Mesenchymal stem cell (in vitro differentiated cells and primary cell): ENCODE results near the gene ZNF503. TPM values are rescaled to one million over a fixed set of nuclear protein-coding genes. Genes with fewer than 3 reads are reported as not detected.
A peak's percentile ranks its signal among the peaks of the same experiment; 100 is the strongest.

Experiments used
- DNase-seq: peaks from one replicate; pipeline ENCODE4 v3.0.0-alpha.2; 2013
- H2AFZ ChIP-seq: one replicate; pipeline ENCODE4 v1.6.1; 2013; ENCODE audit warnings: low read depth, mild to moderate bottlenecking, control low read depth, inconsistent platforms, low read length, moderate library complexity
- H2AK5ac ChIP-seq: 2 replicates; pipeline ENCODE4 v1.6.1; 2013; ENCODE audit warnings: low read length, moderate library complexity, mild to moderate bottlenecking, inconsistent platforms; ENCODE audit not compliant: severe bottlenecking
- H2BK120ac ChIP-seq: one replicate; pipeline ENCODE4 v1.6.1; 2013; ENCODE audit warnings: low read depth, mild to moderate bottlenecking, inconsistent platforms, low read length, moderate library complexity
- H2BK12ac ChIP-seq, 2 experiments: one replicate each; pipeline ENCODE4 v1.6.1; 2013; ENCODE audit warnings: inconsistent platforms in 2 of 2, low read length in 2 of 2, mild to moderate bottlenecking in 2 of 2, moderate library complexity in 2 of 2, control low read depth in 1 of 2
- H2BK15ac ChIP-seq: one replicate; pipeline ENCODE4 v1.6.1; 2013; ENCODE audit warnings: mild to moderate bottlenecking, low read depth, inconsistent platforms; ENCODE audit not compliant: poor library complexity, severe bottlenecking
- H2BK5ac ChIP-seq: 2 replicates; pipeline ENCODE4 v1.6.1; 2013; ENCODE audit warnings: low read depth, mild to moderate bottlenecking, low read length, control low read depth, inconsistent platforms; ENCODE audit not compliant: poor library complexity, severe bottlenecking
- H3K14ac ChIP-seq, 2 experiments: one replicate each; pipeline ENCODE4 v1.6.1; 2013; ENCODE audit warnings: inconsistent platforms in 2 of 2, low read length in 2 of 2, control low read depth in 1 of 2, mild to moderate bottlenecking in 1 of 2, moderate library complexity in 1 of 2
- H3K18ac ChIP-seq, 2 experiments: one replicate each; pipeline ENCODE4 v1.6.1; 2013; ENCODE audit warnings: inconsistent platforms in 2 of 2, low read length in 2 of 2, control low read depth in 1 of 2, low read depth in 1 of 2, mild to moderate bottlenecking in 1 of 2
- H3K23ac ChIP-seq, 2 experiments: one replicate each; pipeline ENCODE4 v1.6.1; 2013; ENCODE audit warnings: inconsistent platforms in 2 of 2, low read length in 2 of 2, mild to moderate bottlenecking in 2 of 2, moderate library complexity in 2 of 2, control low read depth in 1 of 2
- H3K27ac ChIP-seq: 2 replicates; pipeline ENCODE4 v1.5.1; 2013; ENCODE audit warnings: mild to moderate bottlenecking, moderate library complexity, low read length, control low read depth, inconsistent platforms; ENCODE audit not compliant: poor library complexity, severe bottlenecking
- H3K27me3 ChIP-seq, 2 experiments: 2 replicates each; pipeline versions ENCODE4 v1.6.1 to v1.7.0; 2013; ENCODE audit warnings: low read length in 2 of 2, mild to moderate bottlenecking in 2 of 2, moderate library complexity in 2 of 2, control low read depth in 1 of 2, inconsistent platforms in 1 of 2; ENCODE audit not compliant: control insufficient read depth in 1 of 2, insufficient read depth in 1 of 2
- H3K36me3 ChIP-seq, 2 experiments: 2 replicates each; pipeline versions ENCODE4 v1.6.1 to v1.7.0; 2013; ENCODE audit warnings: low read length in 2 of 2, control low read depth in 1 of 2, inconsistent platforms in 1 of 2, low read depth in 1 of 2, mild to moderate bottlenecking in 1 of 2; ENCODE audit not compliant: insufficient read depth in 2 of 2, control insufficient read depth in 1 of 2
- H3K4ac ChIP-seq, 2 experiments: one replicate each; pipeline ENCODE4 v1.6.1; 2013; ENCODE audit warnings: inconsistent platforms in 2 of 2, low read length in 2 of 2, mild to moderate bottlenecking in 2 of 2, moderate library complexity in 2 of 2, control low read depth in 1 of 2, low read depth in 1 of 2
- H3K4me1 ChIP-seq: 2 replicates; pipeline ENCODE4 v1.6.1; 2013; ENCODE audit warnings: low read depth, low read length, control low read depth; ENCODE audit not compliant: control insufficient read depth, insufficient read depth
- H3K4me2 ChIP-seq: 2 replicates; pipeline ENCODE4 v1.6.1; 2013; ENCODE audit warnings: low read length, mild to moderate bottlenecking, inconsistent platforms; ENCODE audit not compliant: poor library complexity, severe bottlenecking
- H3K4me3 ChIP-seq, 2 experiments: 2 replicates each; pipeline versions ENCODE4 v1.5.1 to v1.7.0; 2013; ENCODE audit warnings: low read length in 2 of 2, mild to moderate bottlenecking in 2 of 2, control low read depth in 1 of 2, low read depth in 1 of 2; ENCODE audit not compliant: insufficient read depth in 1 of 2
- H3K79me1 ChIP-seq: replicated peaks from 2 replicates; pipeline ENCODE4 v1.6.1; 2013; ENCODE audit warnings: mild to moderate bottlenecking, control low read depth, low read length, inconsistent platforms; ENCODE audit not compliant: poor library complexity, severe bottlenecking
- H3K9ac ChIP-seq: 2 replicates; pipeline ENCODE4 v1.7.0; 2013; ENCODE audit warnings: mild to moderate bottlenecking, low read length, moderate library complexity
- H3K9me3 ChIP-seq: 2 replicates; pipeline ENCODE4 v1.7.0; 2013; ENCODE audit warnings: mild to moderate bottlenecking, low read length; ENCODE audit not compliant: control insufficient read depth
- H4K8ac ChIP-seq: one replicate; pipeline ENCODE4 v1.6.1; 2013; ENCODE audit warnings: inconsistent platforms, mild to moderate bottlenecking, low read length, moderate library complexity
- H4K91ac ChIP-seq: one replicate; pipeline ENCODE4 v1.6.1; 2013; ENCODE audit warnings: mild to moderate bottlenecking, low read length, inconsistent platforms
- WGBS: methylation state at CpG from one replicate; pipeline ENCODE4 v1.1.7; 2013; ENCODE audit warnings: mixed read lengths; 5-methylcytosine and 5-hydroxymethylcytosine counted together
- polyA plus RNA-seq, 2 experiments: library from polyadenylated mRNA; stranded (reverse); fragments of 200-250 nt; gene quantifications; one replicate each; pipeline ENCODE4 v1.2.3, GENCODE V29; 2013

ZNF503 gene
- polyA plus RNA-seq (2013, experiment 1 of 2): 110 TPM
- polyA plus RNA-seq (2013, experiment 2 of 2): 112 TPM

GRCh38 chr10:75401569-75402485 is at the start of gene ZNF503:
TSS of gene ZNF503 (minus strand) at chr10:75401764. CDS start at chr10:75401419, 345 bp downstream.
- H3K4me2 ChIP-seq: peak within 1 kb of the TSS; percentile 87
- peak within 1 kb of the TSS; percentile 97 for H2BK120ac ChIP-seq
- peak within 1 kb of the TSS; percentile 63 to 65 for H2BK12ac ChIP-seq
- peaks cover 43% of the 10 kb centered on the region for H3K4me1 ChIP-seq
- H3K4me3 ChIP-seq: peak within 1 kb of the TSS; percentile 76 to 97
- no peaks in the 10 kb centered on the region for H3K9me3 ChIP-seq
- H4K8ac ChIP-seq: peak within 1 kb of the TSS; percentile 99
- H4K91ac ChIP-seq: peak within 1 kb of the TSS; percentile 100
- H3K9ac ChIP-seq: peak within 1 kb of the TSS; percentile 100
- peak within 1 kb of the TSS; percentile 95 for H3K27ac ChIP-seq
- peak within 1 kb of the TSS; percentile 62 to 72 for H3K14ac ChIP-seq
- peak within 1 kb of the TSS; percentile 62 to 90 for H3K4ac ChIP-seq
- under 1% methylated on average over 76 of the region's 88 CpGs for WGBS
- peak within 1 kb of the TSS; percentile 98 for H2BK15ac ChIP-seq
- peaks cover 3% of the 10 kb centered on the region for H3K79me1 ChIP-seq
- peak within 1 kb of the TSS; percentile 93 to 99 for H3K18ac ChIP-seq
- H3K27me3 ChIP-seq: peaks cover 0 to 46% of the 10 kb centered on the region in 2 experiments
- H2AFZ ChIP-seq: peak within 1 kb of the TSS; percentile 55
- H3K36me3 ChIP-seq: peaks cover 15 to 23% of the 10 kb centered on the region in 2 experiments
- no peak within 1 kb of the TSS for H2AK5ac ChIP-seq
- DNase-seq: peak; percentile 98
- H3K23ac ChIP-seq: peak within 1 kb of the TSS in 1 of 2 experiments; percentile 15
- H2BK5ac ChIP-seq: peak within 1 kb of the TSS; percentile 74

- H3K4me2 ChIP-seq: no peak overlapping the region
- no peak overlapping the region for H4K8ac ChIP-seq
- H2AK5ac ChIP-seq: no peak overlapping the region
- peaks cover 0 to 47% of the 10 kb centered on the region in 2 experiments for H3K27me3 ChIP-seq
- peaks cover 8% of the 10 kb centered on the region for H3K9me3 ChIP-seq
- H2BK15ac ChIP-seq: no peak overlapping the region
- H3K9ac ChIP-seq: no peak overlapping the region
- no peaks in the 10 kb centered on the region for H3K79me1 ChIP-seq
- H3K23ac ChIP-seq: no peak overlapping the region
- H3K14ac ChIP-seq: no peak overlapping the region
- no peak overlapping the region for H2BK5ac ChIP-seq
- H3K4ac ChIP-seq: no peak overlapping the region
- no peak overlapping the region for H4K91ac ChIP-seq
- H3K4me3 ChIP-seq: no peak overlapping the region
- no peak for DNase-seq
- H3K36me3 ChIP-seq: peaks cover 0 to 12% of the 10 kb centered on the region in 2 experiments
- 62% methylated on average over 16 of the region's 18 CpGs for WGBS
- no peak overlapping the region for H3K27ac ChIP-seq
- no peak overlapping the region for H2BK120ac ChIP-seq
- no peak overlapping the region for H3K18ac ChIP-seq
- H3K4me1 ChIP-seq: no peaks in the 10 kb centered on the region
- H2BK12ac ChIP-seq: no peak overlapping the region
- H2AFZ ChIP-seq: no peak overlapping the region
These were observed 49.4 kb upstream of the ZNF503 start for GRCh38 chr10:75450644-75451640.

- H2BK15ac ChIP-seq: no peak overlapping the region
- no peak overlapping the region for H2BK12ac ChIP-seq
- no peak overlapping the region for H2AFZ ChIP-seq
- H2AK5ac ChIP-seq: no peak overlapping the region
- H3K27ac ChIP-seq: no peak overlapping the region
- H3K9me3 ChIP-seq: peaks cover 10% of the 10 kb centered on the region
- H4K91ac ChIP-seq: no peak overlapping the region
- peak overlapping the region; percentile 20 for H3K9ac ChIP-seq
- H3K23ac ChIP-seq: no peak overlapping the region
- H3K4me2 ChIP-seq: no peak overlapping the region
- H3K4me1 ChIP-seq: no peaks in the 10 kb centered on the region
- H3K27me3 ChIP-seq: peaks cover 0 to 41% of the 10 kb centered on the region in 2 experiments
- DNase-seq: no peak
- H4K8ac ChIP-seq: no peak overlapping the region
- no peaks in the 10 kb centered on the region for H3K79me1 ChIP-seq
- H3K4me3 ChIP-seq: no peak overlapping the region
- peaks cover 0 to 4% of the 10 kb centered on the region in 2 experiments for H3K36me3 ChIP-seq
- H3K18ac ChIP-seq: no peak overlapping the region
- H3K4ac ChIP-seq: no peak overlapping the region
- WGBS: 66% methylated on average over 2 of the region's 4 CpGs
- H3K14ac ChIP-seq: no peak overlapping the region
- H2BK5ac ChIP-seq: no peak overlapping the region
- H2BK120ac ChIP-seq: no peak overlapping the region
These were observed 48.5 kb upstream of the ZNF503 start for GRCh38 chr10:75450075-75450445.
